WTC11 (cell line): Measurements from ENCODE around the gene COL20A1.

Experiments
- JUN ChIP-seq: sonication (generic); formaldehyde crosslinking; IDR thresholded peaks from 2 replicates; pipeline ENCODE4 v1.8.0; 2023; ENCODE audit warnings: mild to moderate bottlenecking, missing genetic modification reagents
- RELA ChIP-seq: sonication (generic); formaldehyde crosslinking; IDR thresholded peaks from 2 replicates; pipeline ENCODE4 v1.8.1; 2022; ENCODE audit warnings: missing genetic modification reagents, mild to moderate bottlenecking, borderline replicate concordance
- SMAD3 ChIP-seq: sonication (generic); formaldehyde crosslinking; IDR thresholded peaks from 2 replicates; pipeline ENCODE4 v1.8.0; 2022; ENCODE audit warnings: missing genetic modification reagents, mild to moderate bottlenecking, borderline replicate concordance
- ZNF121 ChIP-seq: sonication (generic); formaldehyde crosslinking; IDR thresholded peaks from 2 replicates; pipeline ENCODE4 v1.8.0; 2023; ENCODE audit warnings: missing genetic modification reagents
- ZNF423 ChIP-seq: fragments of 250-450 bp; sonication (Bioruptor Pico); IDR thresholded peaks from 2 replicates; pipeline ENCODE4 v2.1.2; 2022; ENCODE audit warnings: mild to moderate bottlenecking, moderate library complexity
- TF ChIP-seq, protein P1 (sequence below): fragments of 200-600 bp; IDR thresholded peaks from 2 replicates; pipeline ENCODE4 v1.8.0; 2022; ENCODE audit warnings: antibody characterized with exemption
- TF ChIP-seq, protein P2 (sequence below): sonication (generic); formaldehyde crosslinking; IDR thresholded peaks from 2 replicates; pipeline ENCODE4 v1.8.0; 2023; ENCODE audit warnings: missing genetic modification reagents, mild to moderate bottlenecking, borderline replicate concordance
- TF ChIP-seq, protein P3 (sequence below): sonication (generic); formaldehyde crosslinking; IDR thresholded peaks from 2 replicates; pipeline ENCODE4 v1.8.1; 2023; ENCODE audit warnings: mild to moderate bottlenecking, moderate library complexity, missing genetic modification reagents

DNA sequence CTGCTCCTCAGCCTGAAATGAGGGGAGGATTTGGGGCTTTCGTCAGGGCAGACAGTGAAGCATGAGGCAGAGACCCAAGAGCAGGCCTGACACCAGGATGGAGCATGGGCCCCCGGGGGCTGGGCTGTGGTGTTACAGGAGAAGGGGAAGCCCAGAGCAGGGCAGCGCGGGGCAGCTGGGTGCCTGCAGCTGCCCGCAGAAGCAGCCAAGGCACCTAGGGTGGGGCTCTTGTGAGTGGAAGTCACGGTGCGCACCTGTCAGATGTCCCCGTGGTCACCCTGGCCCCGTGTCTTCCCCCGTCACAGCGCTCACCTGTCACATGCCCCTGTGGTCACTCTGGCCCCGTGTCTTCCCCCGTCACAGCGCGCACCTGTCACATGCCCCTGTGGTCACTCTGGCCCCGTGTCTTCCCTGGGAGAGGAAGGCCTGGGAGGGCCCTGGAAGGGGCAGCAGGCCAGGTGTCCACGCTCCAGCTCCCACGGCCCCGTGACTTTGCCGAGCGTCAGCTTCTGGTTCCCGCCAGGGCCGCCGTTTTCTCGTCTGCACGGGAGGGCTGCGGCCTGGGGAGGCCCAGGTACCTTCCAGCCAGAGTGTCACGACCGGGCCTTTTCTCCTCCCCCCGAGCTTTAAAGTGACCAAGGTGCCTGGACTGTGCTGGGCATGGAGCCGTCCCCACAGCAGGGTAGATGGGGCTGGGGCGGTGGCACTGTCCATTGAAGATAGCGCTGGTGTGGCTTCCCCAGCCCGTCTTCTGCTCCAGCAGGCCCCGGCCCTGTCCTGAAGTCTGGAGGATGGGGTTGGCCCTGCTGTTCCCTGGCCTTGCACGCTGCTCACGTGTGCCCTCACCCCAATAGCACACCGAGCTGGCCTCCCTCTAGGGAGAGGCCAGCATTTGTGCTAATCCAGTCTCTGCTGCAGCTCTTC is 11.0 kb upstream of the COL20A1 start:
- TF ChIP-seq, protein P1, sequence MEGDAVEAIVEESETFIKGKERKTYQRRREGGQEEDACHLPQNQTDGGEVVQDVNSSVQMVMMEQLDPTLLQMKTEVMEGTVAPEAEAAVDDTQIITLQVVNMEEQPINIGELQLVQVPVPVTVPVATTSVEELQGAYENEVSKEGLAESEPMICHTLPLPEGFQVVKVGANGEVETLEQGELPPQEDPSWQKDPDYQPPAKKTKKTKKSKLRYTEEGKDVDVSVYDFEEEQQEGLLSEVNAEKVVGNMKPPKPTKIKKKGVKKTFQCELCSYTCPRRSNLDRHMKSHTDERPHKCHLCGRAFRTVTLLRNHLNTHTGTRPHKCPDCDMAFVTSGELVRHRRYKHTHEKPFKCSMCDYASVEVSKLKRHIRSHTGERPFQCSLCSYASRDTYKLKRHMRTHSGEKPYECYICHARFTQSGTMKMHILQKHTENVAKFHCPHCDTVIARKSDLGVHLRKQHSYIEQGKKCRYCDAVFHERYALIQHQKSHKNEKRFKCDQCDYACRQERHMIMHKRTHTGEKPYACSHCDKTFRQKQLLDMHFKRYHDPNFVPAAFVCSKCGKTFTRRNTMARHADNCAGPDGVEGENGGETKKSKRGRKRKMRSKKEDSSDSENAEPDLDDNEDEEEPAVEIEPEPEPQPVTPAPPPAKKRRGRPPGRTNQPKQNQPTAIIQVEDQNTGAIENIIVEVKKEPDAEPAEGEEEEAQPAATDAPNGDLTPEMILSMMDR = no peak
- TF ChIP-seq ZNF423 (CRISPR knock-in tag) (no peak), JUN (CRISPR knock-in tag) (no peak), SMAD3 (CRISPR knock-in tag) (no peak), RELA (CRISPR knock-in tag) (no peak), ZNF121 (CRISPR knock-in tag) (no peak)
- TF ChIP-seq, protein P2, sequence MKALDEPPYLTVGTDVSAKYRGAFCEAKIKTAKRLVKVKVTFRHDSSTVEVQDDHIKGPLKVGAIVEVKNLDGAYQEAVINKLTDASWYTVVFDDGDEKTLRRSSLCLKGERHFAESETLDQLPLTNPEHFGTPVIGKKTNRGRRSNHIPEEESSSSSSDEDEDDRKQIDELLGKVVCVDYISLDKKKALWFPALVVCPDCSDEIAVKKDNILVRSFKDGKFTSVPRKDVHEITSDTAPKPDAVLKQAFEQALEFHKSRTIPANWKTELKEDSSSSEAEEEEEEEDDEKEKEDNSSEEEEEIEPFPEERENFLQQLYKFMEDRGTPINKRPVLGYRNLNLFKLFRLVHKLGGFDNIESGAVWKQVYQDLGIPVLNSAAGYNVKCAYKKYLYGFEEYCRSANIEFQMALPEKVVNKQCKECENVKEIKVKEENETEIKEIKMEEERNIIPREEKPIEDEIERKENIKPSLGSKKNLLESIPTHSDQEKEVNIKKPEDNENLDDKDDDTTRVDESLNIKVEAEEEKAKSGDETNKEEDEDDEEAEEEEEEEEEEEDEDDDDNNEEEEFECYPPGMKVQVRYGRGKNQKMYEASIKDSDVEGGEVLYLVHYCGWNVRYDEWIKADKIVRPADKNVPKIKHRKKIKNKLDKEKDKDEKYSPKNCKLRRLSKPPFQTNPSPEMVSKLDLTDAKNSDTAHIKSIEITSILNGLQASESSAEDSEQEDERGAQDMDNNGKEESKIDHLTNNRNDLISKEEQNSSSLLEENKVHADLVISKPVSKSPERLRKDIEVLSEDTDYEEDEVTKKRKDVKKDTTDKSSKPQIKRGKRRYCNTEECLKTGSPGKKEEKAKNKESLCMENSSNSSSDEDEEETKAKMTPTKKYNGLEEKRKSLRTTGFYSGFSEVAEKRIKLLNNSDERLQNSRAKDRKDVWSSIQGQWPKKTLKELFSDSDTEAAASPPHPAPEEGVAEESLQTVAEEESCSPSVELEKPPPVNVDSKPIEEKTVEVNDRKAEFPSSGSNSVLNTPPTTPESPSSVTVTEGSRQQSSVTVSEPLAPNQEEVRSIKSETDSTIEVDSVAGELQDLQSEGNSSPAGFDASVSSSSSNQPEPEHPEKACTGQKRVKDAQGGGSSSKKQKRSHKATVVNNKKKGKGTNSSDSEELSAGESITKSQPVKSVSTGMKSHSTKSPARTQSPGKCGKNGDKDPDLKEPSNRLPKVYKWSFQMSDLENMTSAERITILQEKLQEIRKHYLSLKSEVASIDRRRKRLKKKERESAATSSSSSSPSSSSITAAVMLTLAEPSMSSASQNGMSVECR (CRISPR knock-in tag) = no peak
- TF ChIP-seq, protein P3, sequence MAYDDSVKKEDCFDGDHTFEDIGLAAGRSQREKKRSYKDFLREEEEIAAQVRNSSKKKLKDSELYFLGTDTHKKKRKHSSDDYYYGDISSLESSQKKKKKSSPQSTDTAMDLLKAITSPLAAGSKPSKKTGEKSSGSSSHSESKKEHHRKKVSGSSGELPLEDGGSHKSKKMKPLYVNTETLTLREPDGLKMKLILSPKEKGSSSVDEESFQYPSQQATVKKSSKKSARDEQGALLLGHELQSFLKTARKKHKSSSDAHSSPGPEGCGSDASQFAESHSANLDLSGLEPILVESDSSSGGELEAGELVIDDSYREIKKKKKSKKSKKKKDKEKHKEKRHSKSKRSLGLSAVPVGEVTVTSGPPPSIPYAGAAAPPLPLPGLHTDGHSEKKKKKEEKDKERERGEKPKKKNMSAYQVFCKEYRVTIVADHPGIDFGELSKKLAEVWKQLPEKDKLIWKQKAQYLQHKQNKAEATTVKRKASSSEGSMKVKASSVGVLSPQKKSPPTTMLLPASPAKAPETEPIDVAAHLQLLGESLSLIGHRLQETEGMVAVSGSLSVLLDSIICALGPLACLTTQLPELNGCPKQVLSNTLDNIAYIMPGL (CRISPR knock-in tag) = no peak
